SK-N-SH (cell line): ENCODE results near the gene CMTM1. TPM values are rescaled to one million over a fixed set of nuclear protein-coding genes. Genes with fewer than 3 reads are reported as not detected.

Source experiments
- CTCF ChIA-PET: fragments of 300-600, 350-600 bp; formaldehyde crosslinking; extraction: SDS; loops from one replicate; lab custom pipeline; 2021; lab: Yijun Ruan, JAX
- POLR2A ChIA-PET: fragments of 350-600 bp; sonication (Branson Sonifier 250); formaldehyde crosslinking; extraction: SDS; loops from one replicate; lab custom pipeline; 2020; ENCODE audit warnings: antibody characterized with exemption, inconsistent platforms; lab: Yijun Ruan, JAX
- DNase-seq: peaks from one replicate; pipeline ENCODE4 v3.0.0; 2012
- H2AFZ ChIP-seq: fragments of 200-600 bp; sonication (generic); 2 replicates; pipeline ENCODE4 v1.8.1; 2016; ENCODE audit warnings: antibody characterized with exemption, mild to moderate bottlenecking, low read depth
- H3F3A ChIP-seq: fragments of 200-600 bp; sonication (generic); replicated peaks from 2 replicates; pipeline ENCODE3; 2016; ENCODE audit warnings: antibody characterized with exemption, mild to moderate bottlenecking; ENCODE audit not compliant: insufficient read depth
- H3K27ac ChIP-seq, 2 experiments: fragments of 200-500 bp in 1 of 2; fragments of 200-600 bp in 1 of 2; sonication (Bioruptor generic) in 1 of 2; sonication (generic), shearing (Covaris generic) in 1 of 2; 2 replicates each; pipeline versions ENCODE4 v1.5.1 to v1.6.1; 2014 to 2016; ENCODE audit warnings: low read depth in 2 of 2, inconsistent platforms in 1 of 2, low read length in 1 of 2, mild to moderate bottlenecking in 1 of 2, mixed read lengths in 1 of 2
- H3K27me3 ChIP-seq: fragments of 200-600 bp; sonication (generic), shearing (Covaris generic); 2 replicates; pipeline ENCODE4 v1.6.1; 2016; ENCODE audit warnings: mixed run types; ENCODE audit not compliant: insufficient read depth
- H3K36me3 ChIP-seq, 2 experiments: fragments of 200-500 bp in 1 of 2; fragments of 200-600 bp in 1 of 2; sonication (Bioruptor generic) in 1 of 2; sonication (generic) in 1 of 2; replicated peaks in 1 of 2; 2 replicates each; pipeline versions ENCODE3 to v1.5.1; 2014 to 2016; ENCODE audit warnings: low read length in 1 of 2, mild to moderate bottlenecking in 1 of 2; ENCODE audit not compliant: insufficient read depth in 2 of 2, control insufficient read depth in 1 of 2
- H3K4me1 ChIP-seq, 2 experiments: fragments of 200-500 bp in 1 of 2; fragments of 200-600 bp in 1 of 2; sonication (Bioruptor generic) in 1 of 2; sonication (generic), shearing (Covaris generic) in 1 of 2; 2 replicates each; pipeline versions ENCODE4 v1.5.1 to v1.6.1; 2014 to 2016; ENCODE audit warnings: low read depth in 1 of 2, low read length in 1 of 2, mixed run types in 1 of 2; ENCODE audit not compliant: insufficient read depth in 2 of 2, control insufficient read depth in 1 of 2
- H3K4me2 ChIP-seq: fragments of 200-600 bp; sonication (generic), shearing (Covaris generic); 2 replicates; pipeline ENCODE4 v1.6.1; 2017; ENCODE audit warnings: mixed run types
- H3K4me3 ChIP-seq, 2 experiments: fragments of 200-500 bp in 1 of 2; fragments of 200-600 bp in 1 of 2; sonication (Bioruptor generic) in 1 of 2; sonication (generic), shearing (Covaris generic) in 1 of 2; 2 replicates each; pipeline versions ENCODE4 v1.5.1 to v1.8.1; 2014 to 2016; ENCODE audit warnings: low read depth in 2 of 2, inconsistent platforms in 1 of 2, low read length in 1 of 2, mild to moderate bottlenecking in 1 of 2, mixed read lengths in 1 of 2, moderate library complexity in 1 of 2
- H3K79me2 ChIP-seq: fragments of 200-600 bp; sonication (generic); 2 replicates; pipeline ENCODE4 v1.8.1; 2017; ENCODE audit warnings: mild to moderate bottlenecking; ENCODE audit not compliant: insufficient read depth
- H3K9ac ChIP-seq: fragments of 200-600 bp; sonication (generic); 2 replicates; pipeline ENCODE4 v1.6.1; 2017; ENCODE audit warnings: mixed run types
- H3K9me2 ChIP-seq: fragments of 200-600 bp; sonication (generic); 2 replicates; pipeline ENCODE4 v1.6.1; 2017; ENCODE audit warnings: mixed run types
- H3K9me3 ChIP-seq: fragments of 200-600 bp; sonication (generic); 2 replicates; pipeline ENCODE4 v1.6.1; 2017; ENCODE audit warnings: mixed run types, mild to moderate bottlenecking, moderate library complexity
- H4K20me1 ChIP-seq: fragments of 200-600 bp; sonication (generic); 2 replicates; pipeline ENCODE4 v1.6.1; 2017; ENCODE audit warnings: mild to moderate bottlenecking, mixed run types; ENCODE audit not compliant: insufficient read depth
- CHD2 ChIP-seq: fragments of 150-350 bp; IDR thresholded peaks from 2 replicates; pipeline ENCODE4 v1.6.1; 2018; ENCODE audit warnings: low read length; ENCODE audit not compliant: partially characterized antibody
- FOSL2 ChIP-seq: IDR thresholded peaks from 2 replicates; pipeline ENCODE4 v1.4.0; 2012; ENCODE audit warnings: low read depth, mild to moderate bottlenecking, moderate library complexity, borderline replicate concordance
- GATA2 ChIP-seq: sonication (generic); formaldehyde crosslinking; IDR thresholded peaks from 2 replicates; pipeline ENCODE4 v1.5.0; 2020; ENCODE audit warnings: mild to moderate bottlenecking, missing genetic modification reagents
- POLR2AphosphoS5 ChIP-seq: IDR thresholded peaks from 2 replicates; pipeline ENCODE4 v1.6.1; 2012; ENCODE audit warnings: low read depth, low read length
- RCOR1 ChIP-seq: fragments of 150-350 bp; IDR thresholded peaks from 2 replicates; pipeline ENCODE4 v1.6.1; 2017; ENCODE audit warnings: antibody characterized with exemption, low read length
- RXRA ChIP-seq: IDR thresholded peaks from 2 replicates; pipeline ENCODE4 v1.4.0; 2012; ENCODE audit warnings: low read depth, mild to moderate bottlenecking, borderline replicate concordance
- TAF1 ChIP-seq: IDR thresholded peaks from 2 replicates; pipeline ENCODE4 v1.6.1; 2012; ENCODE audit warnings: low read depth, mild to moderate bottlenecking, low read length, moderate library complexity, borderline replicate concordance
- YY1 ChIP-seq: IDR thresholded peaks from 2 replicates; pipeline ENCODE4 v1.4.0; 2012; ENCODE audit warnings: low read depth, mild to moderate bottlenecking
- WGBS: methylation state at CpG from one replicate; pipeline ENCODE4 v1.1.6; 2017; ENCODE audit warnings: low lambda C conversion rate; 5-methylcytosine and 5-hydroxymethylcytosine counted together
- polyA plus RNA-seq, 3 experiments: library from polyadenylated mRNA; depleted of rRNA; stranded (reverse); fragments of >200 nt; gene quantifications; 2 replicates each; pipeline ENCODE4 v1.2.3, GENCODE V29; 2012
- TF ChIP-seq, protein P1 (sequence below): fragments of 200-600 bp; sonication (generic); IDR thresholded peaks from 2 replicates; pipeline ENCODE4 v1.6.1; 2017; ENCODE audit warnings: antibody characterized with exemption, mild to moderate bottlenecking, moderate library complexity
- TF ChIP-seq, protein P2 (sequence below): IDR thresholded peaks from 2 replicates; pipeline ENCODE4 v1.6.1; 2012; ENCODE audit warnings: mild to moderate bottlenecking, low read depth, low read length, moderate library complexity
- TF ChIP-seq, protein P3 (sequence below): IDR thresholded peaks from 2 replicates; pipeline ENCODE4 v1.4.0; 2012; ENCODE audit warnings: low read depth, borderline replicate concordance
- TF ChIP-seq, protein P4 (sequence below): IDR thresholded peaks from 2 replicates; pipeline ENCODE4; 2012
- TF ChIP-seq, protein P5 (sequence below): fragments of 150-350 bp; IDR thresholded peaks from 2 replicates; pipeline ENCODE4 v1.6.1; 2016; ENCODE audit warnings: mild to moderate bottlenecking, low read depth, low read length

Gene CMTM1
- polyA plus RNA-seq, 1 of the 3 experiments (the other 2 are of a cell fraction): 3.7 TPM

DNA sequence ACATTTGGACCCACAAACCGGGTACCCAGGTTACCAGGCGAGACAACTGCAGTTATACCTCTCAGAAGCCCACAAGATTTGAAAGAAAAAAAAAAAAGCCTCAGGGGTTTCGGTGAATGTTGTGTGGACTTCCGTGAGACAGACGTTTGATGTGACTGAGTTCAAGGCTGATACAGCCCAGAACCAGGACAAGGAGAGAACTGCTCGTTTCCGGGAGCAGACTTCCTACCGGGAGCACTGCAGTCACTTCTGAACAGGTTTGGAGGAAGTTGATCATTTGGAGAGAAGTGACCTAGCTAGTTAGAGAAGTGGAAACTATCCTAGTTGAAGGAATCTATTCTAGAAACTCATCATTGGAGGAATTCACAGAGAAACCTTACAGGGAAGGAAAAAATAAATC is 13.0 kb upstream of the CMTM1 start (continued):
- TF ChIP-seq RXRA (no peak), TAF1 (no peak)

DNA sequence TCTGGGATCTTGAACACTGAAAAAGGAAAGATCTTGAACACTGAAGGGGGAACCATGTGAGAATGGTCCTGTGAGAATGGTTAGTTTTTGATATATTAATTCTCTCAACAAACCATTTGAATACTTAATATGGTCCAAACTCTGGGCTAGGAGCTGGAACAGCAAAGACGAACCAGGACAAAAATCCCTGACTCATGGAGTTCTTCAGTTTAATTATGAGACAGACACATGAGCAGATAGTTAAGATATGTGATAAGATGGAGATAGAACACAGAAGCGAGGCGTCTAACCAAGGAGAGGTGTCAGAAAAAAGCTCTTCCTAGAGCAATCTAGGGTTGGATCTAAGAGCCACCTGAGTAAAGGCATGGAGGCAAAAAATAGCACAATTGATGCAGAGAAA is 12.2 kb upstream of the CMTM1 start:
- Histone ChIP-seq H2AFZ (no peak overlapping the region), H4K20me1 (no peaks in the 10 kb centered on the region), H3K79me2 (peaks cover 62% of the 10 kb centered on the region), H3K4me1 (peaks cover 14 to 25% of the 10 kb centered on the region in 2 experiments; a peak in 3 of 4 replicates), H3K4me3 (no peak overlapping the region; a peak in 1 of 4 replicates), H3K4me2 (peak overlapping the region; percentile 85), H3K36me3 (peaks cover 10 to 17% of the 10 kb centered on the region in 2 experiments), H3K9me2 (no peaks in the 10 kb centered on the region), H3F3A (peaks cover 1% of the 10 kb centered on the region), H3K9ac (no peak overlapping the region), H3K9me3 (no peaks in the 10 kb centered on the region), H3K27ac (no peak overlapping the region), H3K27me3 (no peaks in the 10 kb centered on the region)
- CTCF ChIA-PET: interaction anchor here (1.0 to 1.7 kb wide), 2 partner anchors 25 to 55 kb away, joined by 3 to 5 read pairs; partner anchors contain the start of gene CMTM2
- TF ChIP-seq YY1: no peak
- TF ChIP-seq POLR2AphosphoS5: no peak
- TF ChIP-seq, protein P1, sequence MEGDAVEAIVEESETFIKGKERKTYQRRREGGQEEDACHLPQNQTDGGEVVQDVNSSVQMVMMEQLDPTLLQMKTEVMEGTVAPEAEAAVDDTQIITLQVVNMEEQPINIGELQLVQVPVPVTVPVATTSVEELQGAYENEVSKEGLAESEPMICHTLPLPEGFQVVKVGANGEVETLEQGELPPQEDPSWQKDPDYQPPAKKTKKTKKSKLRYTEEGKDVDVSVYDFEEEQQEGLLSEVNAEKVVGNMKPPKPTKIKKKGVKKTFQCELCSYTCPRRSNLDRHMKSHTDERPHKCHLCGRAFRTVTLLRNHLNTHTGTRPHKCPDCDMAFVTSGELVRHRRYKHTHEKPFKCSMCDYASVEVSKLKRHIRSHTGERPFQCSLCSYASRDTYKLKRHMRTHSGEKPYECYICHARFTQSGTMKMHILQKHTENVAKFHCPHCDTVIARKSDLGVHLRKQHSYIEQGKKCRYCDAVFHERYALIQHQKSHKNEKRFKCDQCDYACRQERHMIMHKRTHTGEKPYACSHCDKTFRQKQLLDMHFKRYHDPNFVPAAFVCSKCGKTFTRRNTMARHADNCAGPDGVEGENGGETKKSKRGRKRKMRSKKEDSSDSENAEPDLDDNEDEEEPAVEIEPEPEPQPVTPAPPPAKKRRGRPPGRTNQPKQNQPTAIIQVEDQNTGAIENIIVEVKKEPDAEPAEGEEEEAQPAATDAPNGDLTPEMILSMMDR: no peak
- TF ChIP-seq, protein P2, sequence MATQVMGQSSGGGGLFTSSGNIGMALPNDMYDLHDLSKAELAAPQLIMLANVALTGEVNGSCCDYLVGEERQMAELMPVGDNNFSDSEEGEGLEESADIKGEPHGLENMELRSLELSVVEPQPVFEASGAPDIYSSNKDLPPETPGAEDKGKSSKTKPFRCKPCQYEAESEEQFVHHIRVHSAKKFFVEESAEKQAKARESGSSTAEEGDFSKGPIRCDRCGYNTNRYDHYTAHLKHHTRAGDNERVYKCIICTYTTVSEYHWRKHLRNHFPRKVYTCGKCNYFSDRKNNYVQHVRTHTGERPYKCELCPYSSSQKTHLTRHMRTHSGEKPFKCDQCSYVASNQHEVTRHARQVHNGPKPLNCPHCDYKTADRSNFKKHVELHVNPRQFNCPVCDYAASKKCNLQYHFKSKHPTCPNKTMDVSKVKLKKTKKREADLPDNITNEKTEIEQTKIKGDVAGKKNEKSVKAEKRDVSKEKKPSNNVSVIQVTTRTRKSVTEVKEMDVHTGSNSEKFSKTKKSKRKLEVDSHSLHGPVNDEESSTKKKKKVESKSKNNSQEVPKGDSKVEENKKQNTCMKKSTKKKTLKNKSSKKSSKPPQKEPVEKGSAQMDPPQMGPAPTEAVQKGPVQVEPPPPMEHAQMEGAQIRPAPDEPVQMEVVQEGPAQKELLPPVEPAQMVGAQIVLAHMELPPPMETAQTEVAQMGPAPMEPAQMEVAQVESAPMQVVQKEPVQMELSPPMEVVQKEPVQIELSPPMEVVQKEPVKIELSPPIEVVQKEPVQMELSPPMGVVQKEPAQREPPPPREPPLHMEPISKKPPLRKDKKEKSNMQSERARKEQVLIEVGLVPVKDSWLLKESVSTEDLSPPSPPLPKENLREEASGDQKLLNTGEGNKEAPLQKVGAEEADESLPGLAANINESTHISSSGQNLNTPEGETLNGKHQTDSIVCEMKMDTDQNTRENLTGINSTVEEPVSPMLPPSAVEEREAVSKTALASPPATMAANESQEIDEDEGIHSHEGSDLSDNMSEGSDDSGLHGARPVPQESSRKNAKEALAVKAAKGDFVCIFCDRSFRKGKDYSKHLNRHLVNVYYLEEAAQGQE: no peak
- TF ChIP-seq GATA2: no peak
- no peak for TF ChIP-seq FOSL2
- TF ChIP-seq, protein P3, sequence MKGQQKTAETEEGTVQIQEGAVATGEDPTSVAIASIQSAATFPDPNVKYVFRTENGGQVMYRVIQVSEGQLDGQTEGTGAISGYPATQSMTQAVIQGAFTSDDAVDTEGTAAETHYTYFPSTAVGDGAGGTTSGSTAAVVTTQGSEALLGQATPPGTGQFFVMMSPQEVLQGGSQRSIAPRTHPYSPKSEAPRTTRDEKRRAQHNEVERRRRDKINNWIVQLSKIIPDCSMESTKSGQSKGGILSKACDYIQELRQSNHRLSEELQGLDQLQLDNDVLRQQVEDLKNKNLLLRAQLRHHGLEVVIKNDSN: no peak
- TF ChIP-seq RCOR1: no peak
- TF ChIP-seq, protein P4, sequence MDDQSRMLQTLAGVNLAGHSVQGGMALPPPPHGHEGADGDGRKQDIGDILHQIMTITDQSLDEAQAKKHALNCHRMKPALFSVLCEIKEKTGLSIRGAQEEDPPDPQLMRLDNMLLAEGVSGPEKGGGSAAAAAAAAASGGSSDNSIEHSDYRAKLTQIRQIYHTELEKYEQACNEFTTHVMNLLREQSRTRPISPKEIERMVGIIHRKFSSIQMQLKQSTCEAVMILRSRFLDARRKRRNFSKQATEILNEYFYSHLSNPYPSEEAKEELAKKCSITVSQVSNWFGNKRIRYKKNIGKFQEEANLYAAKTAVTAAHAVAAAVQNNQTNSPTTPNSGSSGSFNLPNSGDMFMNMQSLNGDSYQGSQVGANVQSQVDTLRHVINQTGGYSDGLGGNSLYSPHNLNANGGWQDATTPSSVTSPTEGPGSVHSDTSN: no peak
- TF ChIP-seq CHD2: no peak
- TF ChIP-seq, protein P5, sequence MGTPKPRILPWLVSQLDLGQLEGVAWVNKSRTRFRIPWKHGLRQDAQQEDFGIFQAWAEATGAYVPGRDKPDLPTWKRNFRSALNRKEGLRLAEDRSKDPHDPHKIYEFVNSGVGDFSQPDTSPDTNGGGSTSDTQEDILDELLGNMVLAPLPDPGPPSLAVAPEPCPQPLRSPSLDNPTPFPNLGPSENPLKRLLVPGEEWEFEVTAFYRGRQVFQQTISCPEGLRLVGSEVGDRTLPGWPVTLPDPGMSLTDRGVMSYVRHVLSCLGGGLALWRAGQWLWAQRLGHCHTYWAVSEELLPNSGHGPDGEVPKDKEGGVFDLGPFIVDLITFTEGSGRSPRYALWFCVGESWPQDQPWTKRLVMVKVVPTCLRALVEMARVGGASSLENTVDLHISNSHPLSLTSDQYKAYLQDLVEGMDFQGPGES: no peak
- POLR2A ChIA-PET: no interaction called here
- DNase-seq: no peak
- 93% methylated on average over 3 of the region's 3 CpGs for WGBS
